ENCODE data around the gene DOC2B.
A peak's percentile ranks its signal among the peaks of the same experiment; 100 is the strongest.
"Not testable (repeated sequence)": the region's sequence is repeated elsewhere in the genome, so short reads cannot be mapped to it uniquely, and the experiment has no call there.

Gene DOC2B

GRCh38 chr17:181245-182049 lies at the start of gene DOC2B:
TSS of gene DOC2B (minus strand) at chr17:181650. CDS start at chr17:181479, 171 bp downstream.
- peak; percentile 38 for DNase-seq

DNA sequence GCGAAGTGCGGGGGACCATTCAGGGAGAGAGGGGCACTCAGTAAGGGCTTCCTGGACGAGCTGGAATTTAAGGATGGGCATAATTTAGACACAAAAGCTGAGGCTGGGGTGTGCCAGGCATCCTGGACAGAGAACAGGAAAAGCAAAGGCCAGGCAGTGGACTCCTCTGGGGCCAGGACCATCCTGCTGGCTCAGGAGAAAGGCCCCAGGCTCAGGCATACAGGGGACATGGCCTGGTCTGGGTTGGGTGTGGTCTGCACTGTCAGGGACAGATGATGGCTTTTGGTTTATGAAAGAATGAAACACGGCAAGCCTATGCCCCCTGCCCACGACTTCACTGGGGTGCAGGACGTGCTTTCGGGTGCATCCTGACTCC lies 48.9 kb upstream of the DOC2B start:
- DNase-seq = no peak

GRCh38 chr17:229709-230394 lies 48.4 kb upstream of the DOC2B start:
- DNase-seq = no peak

DNA sequence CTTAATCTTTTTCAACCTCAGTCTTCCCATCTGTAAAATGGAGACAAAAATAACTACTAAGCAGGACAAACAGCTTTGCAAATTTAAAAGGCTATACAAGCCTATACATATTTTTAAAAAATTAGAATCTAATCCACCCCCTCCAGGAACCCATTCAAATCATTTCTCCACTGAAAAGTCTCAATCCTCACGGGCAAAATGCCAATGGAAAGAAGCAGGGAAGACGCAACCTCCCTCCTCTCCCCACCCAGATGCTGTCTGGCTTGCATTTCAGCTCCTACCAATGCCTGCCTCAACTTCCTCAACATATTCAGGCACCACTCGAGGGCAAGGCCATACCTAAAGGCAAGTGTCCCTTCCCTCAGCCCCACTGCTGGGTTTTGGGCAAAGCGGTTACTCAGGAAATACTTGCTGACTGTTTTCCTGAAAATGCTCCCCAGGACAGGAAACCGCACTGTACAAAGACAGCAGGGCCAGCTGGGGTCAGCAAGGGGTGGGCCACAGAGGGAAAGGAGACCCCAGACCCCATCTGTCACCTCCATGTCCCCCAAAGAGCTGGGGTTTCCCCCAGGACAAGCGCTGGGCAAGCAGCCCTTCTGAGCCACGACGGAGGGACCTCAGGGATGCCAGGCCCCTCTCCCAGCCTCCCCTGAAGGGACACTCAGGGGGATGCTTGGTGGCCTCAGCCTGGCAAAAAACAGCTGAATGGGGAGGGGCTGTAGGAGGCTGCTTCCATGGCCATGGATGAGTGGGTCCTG lies 47.7 kb upstream of the DOC2B start:
- DNase-seq = no peak

DNA sequence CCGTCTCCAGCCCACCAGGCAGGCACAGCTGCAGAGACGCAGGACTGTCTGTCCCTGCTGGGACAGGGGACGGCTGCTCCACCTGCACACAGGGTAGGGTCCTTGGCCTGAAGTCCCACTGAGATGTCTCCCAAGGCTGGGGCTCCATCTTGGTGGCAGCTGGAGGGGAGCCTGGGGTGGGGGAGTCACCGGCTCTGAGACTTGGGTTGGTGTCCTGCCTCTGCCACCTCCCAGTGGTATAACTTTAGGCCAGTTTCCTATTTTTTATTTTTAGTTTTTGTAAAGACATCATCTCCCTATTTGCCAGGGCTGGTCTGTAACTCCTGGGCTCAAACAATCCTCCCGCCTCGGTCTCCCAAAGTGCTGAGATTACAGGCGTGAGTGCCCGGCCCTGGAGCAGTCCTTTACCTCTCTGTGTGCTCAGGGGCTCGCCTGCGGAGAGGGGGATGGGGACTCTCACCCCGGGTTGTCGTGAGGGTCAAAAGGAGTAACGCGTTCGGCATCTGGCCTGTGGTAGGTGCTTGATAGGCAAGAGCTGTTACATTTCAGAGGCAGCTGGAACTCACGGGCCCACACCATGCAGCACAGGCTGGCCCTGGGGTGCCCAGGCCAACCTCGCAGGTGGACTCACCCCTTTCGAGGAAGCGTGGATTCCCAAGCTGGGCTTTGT lies 46.6 kb upstream of the DOC2B start:
- no peak for DNase-seq

DNA sequence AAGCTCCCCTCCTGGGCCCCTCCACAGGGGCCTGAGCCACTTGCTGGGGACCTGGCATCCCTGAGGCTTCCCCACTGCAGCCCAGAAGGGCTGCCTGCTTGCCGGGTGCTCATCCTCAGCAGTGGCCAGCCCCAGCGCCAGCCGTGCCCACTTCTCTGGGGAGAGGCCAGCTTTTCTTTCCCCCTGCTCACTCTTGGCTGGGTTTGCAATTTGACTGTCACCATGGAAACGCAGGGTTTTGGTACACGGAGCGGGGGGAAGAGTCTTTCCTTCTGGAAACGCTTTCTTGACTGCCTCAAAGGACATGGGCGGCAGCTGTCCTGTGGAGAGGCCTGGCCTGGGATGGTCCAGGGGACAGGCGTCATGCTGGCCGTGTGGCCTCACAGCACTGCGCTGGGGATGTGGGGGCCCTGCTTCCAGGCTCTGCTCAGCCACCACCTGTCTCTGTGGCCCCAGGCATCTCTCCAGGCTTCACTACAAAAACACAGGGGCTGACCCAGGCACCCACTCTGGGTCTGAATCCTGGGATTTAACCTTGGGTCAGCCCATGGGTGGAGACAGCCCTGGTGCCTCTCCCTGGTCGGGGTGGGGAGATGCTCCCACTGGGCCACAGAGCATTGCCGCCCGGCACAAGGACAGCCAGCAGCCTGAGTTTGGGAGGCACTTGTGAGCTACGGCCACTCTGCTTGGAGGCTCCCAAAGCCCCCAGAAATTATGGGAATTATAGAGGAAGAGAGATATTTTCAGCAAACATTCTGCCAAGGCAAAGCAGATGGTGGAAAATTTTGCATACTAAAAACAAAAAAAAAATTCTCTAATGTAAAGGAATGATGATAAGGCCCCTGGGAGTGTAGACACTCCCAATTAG lies 45.9 kb upstream of the DOC2B start:
- no peak for DNase-seq

GRCh38 chr17:226108-227077 lies 44.9 kb upstream of the DOC2B start:
- DNase-seq = no peak

GRCh38 chr17:225551-225950 lies 44.1 kb upstream of the DOC2B start:
- DNase-seq = no peak

- DNase-seq = not testable (repeated sequence)
Observed at GRCh38 chr17:224576-224975, 43.1 kb upstream of the DOC2B start.

- DNase-seq = no peak
Observed at GRCh38 chr17:223723-224471, 42.4 kb upstream of the DOC2B start.

- DNase-seq = no peak
Observed at GRCh38 chr17:222172-222571, 40.7 kb upstream of the DOC2B start.

DNA sequence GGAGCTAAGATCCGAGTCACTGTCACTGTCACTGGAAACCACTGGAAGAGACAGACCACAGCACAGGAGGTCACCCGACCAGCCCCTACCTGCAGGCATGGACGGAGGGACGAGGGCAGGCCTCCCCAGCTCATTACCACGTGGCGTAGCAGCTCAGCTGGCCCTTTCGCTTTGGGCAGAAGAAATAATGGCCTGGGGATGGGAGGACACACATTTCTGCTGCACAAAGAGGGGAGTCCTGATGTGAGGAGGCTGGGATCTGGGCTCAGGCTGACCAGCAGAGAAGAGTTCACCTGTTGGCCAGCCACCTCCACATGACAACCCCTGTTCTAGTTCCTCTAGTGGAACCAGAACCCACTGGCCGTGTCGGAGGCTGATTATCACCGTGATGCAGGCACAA lies 38.2 kb upstream of the DOC2B start:
- no peak for DNase-seq

DNA sequence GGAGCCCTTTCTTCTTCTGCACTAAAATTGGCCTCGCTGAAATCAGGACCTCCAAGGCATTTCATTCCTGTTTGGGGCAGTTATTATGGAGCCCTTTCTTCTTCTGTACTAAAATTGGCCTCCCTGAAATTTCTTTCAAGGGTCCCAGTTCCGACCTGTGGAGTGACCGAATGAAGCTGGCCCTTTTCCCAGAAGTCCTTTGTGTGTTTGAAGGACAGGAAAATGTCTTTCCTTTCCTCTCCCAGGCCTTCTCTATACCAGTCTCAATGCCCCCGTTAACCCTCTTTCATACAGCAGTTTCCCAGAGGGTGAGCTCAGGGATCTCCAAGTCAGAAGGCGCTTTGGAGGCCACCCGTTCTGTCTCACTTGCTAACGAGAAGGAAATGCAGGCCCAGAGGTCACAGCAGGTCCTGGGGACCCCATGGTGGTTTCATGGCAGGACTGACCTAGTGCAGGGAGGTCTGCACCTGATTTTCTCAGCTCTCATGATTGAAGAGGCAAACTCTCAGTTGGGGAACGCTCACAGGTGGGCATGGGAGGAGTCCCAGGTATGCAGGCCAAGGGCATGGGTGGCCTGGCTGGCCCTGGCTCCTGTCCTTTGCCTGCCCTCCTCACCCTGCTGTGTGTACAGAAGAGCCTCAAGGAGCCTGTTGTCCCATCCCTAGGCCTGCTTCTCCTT lies 37.1 kb upstream of the DOC2B start:
- no peak for DNase-seq

DNA sequence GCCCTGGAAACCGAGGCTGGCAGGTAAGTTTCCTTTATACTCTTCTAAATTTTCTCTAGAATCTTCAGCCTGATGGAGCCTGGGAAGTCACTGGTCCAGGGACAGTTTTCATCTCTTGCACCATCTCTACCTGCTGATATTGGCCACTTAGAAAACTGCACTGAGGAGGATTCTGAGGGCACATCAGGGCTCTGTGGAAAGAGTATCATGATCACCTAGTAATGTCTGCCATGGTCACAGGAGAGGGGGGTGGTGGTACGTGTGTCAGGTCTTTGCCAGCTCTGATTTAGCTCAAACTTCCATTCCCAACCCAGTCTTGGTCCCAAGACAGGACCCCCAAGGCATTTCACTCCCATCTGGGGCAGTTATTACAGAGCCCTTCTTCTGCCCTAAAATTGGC lies 35.2 kb upstream of the DOC2B start:
- no peak for DNase-seq

DNA sequence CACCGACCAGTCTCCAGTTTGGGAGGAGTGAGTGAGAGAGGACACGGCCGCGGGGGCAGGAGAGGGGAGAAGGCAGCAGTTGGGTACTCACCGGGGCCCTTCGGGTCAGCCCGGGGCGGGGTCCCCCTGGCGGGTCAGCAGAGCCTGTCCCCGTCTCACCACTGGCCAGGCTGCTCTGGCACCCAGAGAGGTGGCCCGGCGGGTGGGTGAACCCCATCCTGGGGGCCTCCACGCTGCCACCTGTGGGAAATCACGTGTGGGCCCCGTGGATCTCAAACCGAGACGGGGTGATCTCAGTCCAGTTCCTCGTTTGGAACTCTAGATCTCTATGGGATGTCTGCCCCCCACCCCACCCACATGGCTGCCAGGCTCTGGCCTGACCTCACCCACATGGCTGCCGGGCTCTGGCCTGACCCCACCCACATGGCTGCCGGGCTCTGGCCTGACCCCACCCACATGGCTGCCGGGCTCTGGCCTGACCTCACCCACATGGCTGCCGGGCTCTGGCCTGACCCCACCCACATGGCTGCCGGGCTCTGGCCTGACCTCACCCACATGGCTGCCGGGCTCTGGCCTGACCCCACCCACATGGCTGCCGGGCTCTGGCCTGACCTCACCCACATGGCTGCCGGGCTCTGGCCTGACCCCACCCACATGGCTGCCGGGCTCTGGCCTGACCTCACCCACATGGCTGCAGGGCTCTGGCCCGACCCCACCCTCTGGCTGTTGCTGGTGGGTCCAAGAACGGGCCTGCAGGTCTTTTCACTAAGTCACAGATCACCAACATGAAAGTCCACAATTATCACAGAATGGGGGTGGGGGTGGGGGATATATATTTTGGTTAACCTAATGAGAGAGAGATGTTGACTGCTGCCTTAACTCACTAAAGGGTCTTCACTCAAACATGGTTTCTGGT lies 34.4 kb upstream of the DOC2B start:
- DNase-seq = peak; percentile 63

GRCh38 chr17:214881-215331 lies 33.5 kb upstream of the DOC2B start:
- no peak for DNase-seq

GRCh38 chr17:213286-214105 lies 32.0 kb upstream of the DOC2B start:
- no peak for DNase-seq

Measured in inflammatory macrophage treated with lipopolysaccharide for 4 hours (primary cell).